Measurements from ENCODE around the gene SLC22A23.

SLC22A23 gene

GRCh38 chr6:3324262-3324942, 132.4 kb downstream of the SLC22A23 start:
- Histone ChIP-seq H3K4me1 (ENCODE audit: control insufficient read depth, insufficient read depth, low read length) (peaks cover 4% of the 10 kb centered on the region), H3K36me3 (ENCODE audit: control insufficient read depth, insufficient read depth, low read length) (no peaks in the 10 kb centered on the region), H3K9me3 (ENCODE audit: control insufficient read depth, insufficient read depth, low read length) (no peaks in the 10 kb centered on the region), H3K9ac (ENCODE audit: low read depth, low read length) (no peak overlapping the region), H3K27me3 (ENCODE audit: control insufficient read depth, insufficient read depth, low read length) (no peaks in the 10 kb centered on the region), H3K4me3 (ENCODE audit: low read depth, low read length) (no peak overlapping the region)

DNA sequence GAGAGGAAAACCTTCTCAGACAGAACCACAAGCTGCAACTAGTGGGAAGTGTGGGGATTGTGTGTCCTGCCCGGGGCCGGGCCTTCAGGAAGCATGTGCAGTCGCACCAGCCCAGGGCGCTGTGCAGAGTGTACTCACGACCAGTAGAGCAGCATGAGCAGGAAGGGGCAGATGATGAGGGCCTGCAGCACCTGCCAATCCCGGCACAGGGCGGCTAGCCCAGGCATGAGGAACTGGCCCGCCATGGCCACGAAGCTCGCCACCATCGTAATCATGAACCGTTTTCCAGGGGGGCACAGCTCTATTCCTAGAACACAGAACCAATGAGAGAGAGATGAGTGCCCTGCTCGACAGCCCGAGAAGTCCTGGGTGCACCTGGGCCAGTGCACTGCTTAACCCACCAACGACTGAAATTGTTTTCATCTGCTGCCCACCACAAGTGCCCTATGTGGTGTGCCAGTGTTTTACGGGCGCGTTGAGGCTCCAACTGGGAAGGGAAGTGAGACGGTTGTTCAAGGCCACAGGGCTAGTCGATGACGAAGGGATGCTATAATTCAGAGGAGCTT, 133.1 kb downstream of the SLC22A23 start:
- no peak overlapping the region for H3K9ac ChIP-seq (ENCODE audit: low read depth, low read length)
- H3K4me1 ChIP-seq (ENCODE audit: control insufficient read depth, insufficient read depth, low read length) = peaks cover 4% of the 10 kb centered on the region
- H3K27me3 ChIP-seq (ENCODE audit: control insufficient read depth, insufficient read depth, low read length) = no peaks in the 10 kb centered on the region
- no peak overlapping the region for H3K4me3 ChIP-seq (ENCODE audit: low read depth, low read length)
- H3K9me3 ChIP-seq (ENCODE audit: control insufficient read depth, insufficient read depth, low read length) = no peaks in the 10 kb centered on the region
- peaks cover under 1% of the 10 kb centered on the region for H3K36me3 ChIP-seq (ENCODE audit: control insufficient read depth, insufficient read depth, low read length)

DNA sequence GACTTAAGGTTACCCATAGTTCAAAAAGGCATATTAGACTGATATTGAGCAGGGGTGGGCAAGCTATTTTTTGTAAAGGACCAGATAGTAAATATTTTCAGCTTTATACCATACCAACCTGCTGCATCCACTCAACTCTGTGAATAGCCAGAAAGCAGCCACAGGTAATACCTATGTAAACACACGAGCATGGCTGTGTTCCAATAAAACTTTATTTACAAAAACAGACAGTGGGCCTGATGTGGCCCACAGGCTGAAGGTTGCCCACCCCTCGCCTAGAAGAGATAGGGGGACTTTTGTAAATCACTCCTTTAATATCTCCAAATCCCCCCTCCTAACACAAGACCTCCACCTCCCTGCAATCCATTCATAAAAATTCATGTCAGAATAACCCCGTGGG, 133.7 kb downstream of the SLC22A23 start:
- Histone ChIP-seq H3K9ac (ENCODE audit: low read depth, low read length) (no peak overlapping the region), H3K27me3 (ENCODE audit: control insufficient read depth, insufficient read depth, low read length) (no peaks in the 10 kb centered on the region), H3K9me3 (ENCODE audit: control insufficient read depth, insufficient read depth, low read length) (no peaks in the 10 kb centered on the region), H3K36me3 (ENCODE audit: control insufficient read depth, insufficient read depth, low read length) (peaks cover 3% of the 10 kb centered on the region), H3K4me3 (ENCODE audit: low read depth, low read length) (no peak overlapping the region), H3K4me1 (ENCODE audit: control insufficient read depth, insufficient read depth, low read length) (peaks cover 4% of the 10 kb centered on the region)

DNA sequence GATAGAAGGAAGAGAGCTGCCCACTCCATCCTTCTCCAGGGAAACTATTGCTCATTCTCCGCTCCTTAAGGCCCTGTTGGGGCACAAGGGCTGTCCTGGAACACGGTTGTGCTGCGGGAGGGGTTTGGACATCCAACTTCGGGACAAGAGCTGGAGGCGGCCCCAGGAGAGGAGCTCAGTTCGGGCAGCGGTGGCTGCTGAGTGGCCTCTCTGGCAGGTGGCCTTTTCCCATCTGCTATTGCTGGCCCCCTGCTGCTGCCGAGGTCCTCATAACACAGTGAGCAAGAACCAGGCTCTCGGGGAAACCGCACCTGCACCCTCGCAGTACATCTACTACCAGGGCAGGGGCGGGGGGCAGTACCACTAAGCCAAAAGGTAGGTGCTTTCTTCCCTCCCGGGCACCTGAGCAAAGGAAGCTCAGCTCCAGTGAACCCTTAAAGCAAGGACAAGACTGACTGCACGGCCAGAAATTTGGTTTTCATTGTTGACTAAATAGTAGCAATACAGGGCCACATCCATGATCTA, 134.4 kb downstream of the SLC22A23 start:
- H3K9me3 ChIP-seq (ENCODE audit: control insufficient read depth, insufficient read depth, low read length) = no peaks in the 10 kb centered on the region
- H3K27me3 ChIP-seq (ENCODE audit: control insufficient read depth, insufficient read depth, low read length) = no peaks in the 10 kb centered on the region

GRCh38 chr6:3321875-3322274, 135.0 kb downstream of the SLC22A23 start:
- H3K36me3 ChIP-seq (ENCODE audit: control insufficient read depth, insufficient read depth, low read length) = peaks cover 3% of the 10 kb centered on the region
- H3K9me3 ChIP-seq (ENCODE audit: control insufficient read depth, insufficient read depth, low read length) = no peaks in the 10 kb centered on the region
- no peak overlapping the region for H3K4me3 ChIP-seq (ENCODE audit: low read depth, low read length)
- no peak overlapping the region for H3K9ac ChIP-seq (ENCODE audit: low read depth, low read length)
- no peaks in the 10 kb centered on the region for H3K27me3 ChIP-seq (ENCODE audit: control insufficient read depth, insufficient read depth, low read length)
- H3K4me1 ChIP-seq (ENCODE audit: control insufficient read depth, insufficient read depth, low read length) = peaks cover 4% of the 10 kb centered on the region

More for the DNA sequence above, 134.4 kb downstream of the SLC22A23 start:
- peaks cover 3% of the 10 kb centered on the region for H3K36me3 ChIP-seq (ENCODE audit: control insufficient read depth, insufficient read depth, low read length)
- H3K4me3 ChIP-seq (ENCODE audit: low read depth, low read length) = no peak overlapping the region
- H3K4me1 ChIP-seq (ENCODE audit: control insufficient read depth, insufficient read depth, low read length) = peaks cover 4% of the 10 kb centered on the region
- H3K9ac ChIP-seq (ENCODE audit: low read depth, low read length) = no peak overlapping the region

DNA sequence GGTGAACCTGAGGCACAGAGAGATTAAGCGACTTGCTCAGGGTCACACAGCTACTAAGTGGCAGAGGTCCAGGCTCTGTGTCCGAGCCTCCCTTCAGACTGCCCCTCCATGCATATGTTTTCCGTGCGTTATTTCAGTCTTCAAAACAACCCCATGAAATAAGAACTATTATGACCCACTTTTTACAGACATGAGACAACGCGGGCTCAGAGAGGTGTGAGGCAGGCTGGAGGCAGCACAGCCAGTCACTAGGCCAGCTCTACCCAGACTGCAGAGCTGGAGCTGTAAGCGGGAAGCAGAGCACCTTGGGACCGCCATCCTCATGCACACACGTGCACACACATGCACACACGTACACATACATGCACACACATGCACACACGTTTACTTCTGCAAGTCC, 135.8 kb downstream of the SLC22A23 start:
- Histone ChIP-seq H3K4me3 (ENCODE audit: low read depth, low read length) (no peak overlapping the region), H3K9ac (ENCODE audit: low read depth, low read length) (no peak overlapping the region), H3K36me3 (ENCODE audit: control insufficient read depth, insufficient read depth, low read length) (peaks cover 3% of the 10 kb centered on the region), H3K9me3 (ENCODE audit: control insufficient read depth, insufficient read depth, low read length) (no peaks in the 10 kb centered on the region), H3K4me1 (ENCODE audit: control insufficient read depth, insufficient read depth, low read length) (no peaks in the 10 kb centered on the region), H3K27me3 (ENCODE audit: control insufficient read depth, insufficient read depth, low read length) (no peaks in the 10 kb centered on the region)

DNA sequence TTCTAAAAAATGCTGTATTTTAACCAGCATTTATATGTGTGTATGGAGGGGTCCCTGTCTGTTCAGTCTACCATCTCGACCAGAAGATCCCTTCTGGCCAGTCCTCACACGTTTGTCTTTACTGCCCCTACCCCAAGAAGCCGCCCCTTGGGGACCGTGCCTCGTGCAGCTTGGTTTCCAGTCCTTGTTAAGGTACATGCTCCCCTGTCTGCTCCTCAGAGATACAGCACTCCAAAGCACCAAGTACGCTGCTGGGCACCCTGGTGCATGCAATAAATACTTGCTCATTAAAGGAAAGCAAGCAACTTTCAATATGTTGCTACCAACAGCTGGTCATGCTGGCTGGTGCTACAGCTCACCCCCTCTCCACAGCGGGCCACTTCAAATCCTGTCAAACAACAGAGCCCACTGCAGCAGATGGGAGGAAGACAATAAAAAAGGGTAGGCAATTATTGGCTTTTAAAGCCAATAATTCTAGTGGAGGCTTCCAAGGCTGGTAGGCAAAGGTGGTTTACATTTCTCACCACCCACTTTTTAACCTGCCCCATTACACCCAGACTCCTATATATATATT, 136.5 kb downstream of the SLC22A23 start:
- no peaks in the 10 kb centered on the region for H3K9me3 ChIP-seq (ENCODE audit: control insufficient read depth, insufficient read depth, low read length)
- no peaks in the 10 kb centered on the region for H3K27me3 ChIP-seq (ENCODE audit: control insufficient read depth, insufficient read depth, low read length)
- no peaks in the 10 kb centered on the region for H3K4me1 ChIP-seq (ENCODE audit: control insufficient read depth, insufficient read depth, low read length)
- no peak overlapping the region for H3K4me3 ChIP-seq (ENCODE audit: low read depth, low read length)
- H3K36me3 ChIP-seq (ENCODE audit: control insufficient read depth, insufficient read depth, low read length) = peaks cover 3% of the 10 kb centered on the region
- no peak overlapping the region for H3K9ac ChIP-seq (ENCODE audit: low read depth, low read length)

GRCh38 chr6:3319610-3320200, 137.1 kb downstream of the SLC22A23 start:
- H3K27me3 ChIP-seq (ENCODE audit: control insufficient read depth, insufficient read depth, low read length) = no peaks in the 10 kb centered on the region
- peaks cover 3% of the 10 kb centered on the region for H3K36me3 ChIP-seq (ENCODE audit: control insufficient read depth, insufficient read depth, low read length)
- no peaks in the 10 kb centered on the region for H3K9me3 ChIP-seq (ENCODE audit: control insufficient read depth, insufficient read depth, low read length)
- H3K4me1 ChIP-seq (ENCODE audit: control insufficient read depth, insufficient read depth, low read length) = no peaks in the 10 kb centered on the region
- no peak overlapping the region for H3K4me3 ChIP-seq (ENCODE audit: low read depth, low read length)
- no peak overlapping the region for H3K9ac ChIP-seq (ENCODE audit: low read depth, low read length)

DNA sequence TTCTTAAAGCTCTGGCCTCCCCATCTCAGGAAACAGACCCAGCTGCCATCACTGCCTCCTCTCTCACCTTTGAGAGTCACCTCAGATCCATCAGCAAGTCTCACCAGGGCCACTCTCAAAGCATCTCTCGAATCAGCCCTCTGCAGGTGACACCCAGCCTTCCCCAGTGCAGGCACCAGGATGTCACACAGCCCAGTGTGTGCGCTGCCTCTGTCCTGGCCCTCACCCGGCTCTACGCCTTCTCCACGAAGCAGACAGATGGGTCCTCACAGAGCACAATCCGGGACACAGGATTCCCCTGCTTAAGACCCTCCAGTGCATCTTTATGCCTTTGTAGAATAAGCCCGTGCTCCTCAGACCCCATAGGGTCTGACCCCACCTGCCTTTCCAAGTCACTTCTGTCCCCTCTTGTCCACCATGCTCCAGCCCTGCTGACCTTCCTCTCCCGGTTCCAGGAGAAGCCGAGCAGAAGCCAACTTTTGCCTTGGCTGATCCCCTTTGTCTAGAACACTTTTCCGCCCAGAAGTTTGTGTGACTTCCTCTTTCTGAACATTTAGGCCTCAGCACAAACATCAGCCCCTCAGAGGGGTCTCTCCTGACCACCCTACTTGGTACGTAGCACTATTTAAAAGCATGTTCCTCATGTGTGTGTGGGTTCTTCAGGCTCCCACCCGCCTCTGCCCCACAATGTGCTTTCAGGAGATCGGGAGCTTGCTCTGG, 137.9 kb downstream of the SLC22A23 start:
- Histone ChIP-seq H3K9ac (ENCODE audit: low read depth, low read length) (no peak overlapping the region), H3K27me3 (ENCODE audit: control insufficient read depth, insufficient read depth, low read length) (no peaks in the 10 kb centered on the region), H3K4me1 (ENCODE audit: control insufficient read depth, insufficient read depth, low read length) (no peaks in the 10 kb centered on the region), H3K9me3 (ENCODE audit: control insufficient read depth, insufficient read depth, low read length) (no peaks in the 10 kb centered on the region), H3K4me3 (ENCODE audit: low read depth, low read length) (no peak overlapping the region), H3K36me3 (ENCODE audit: control insufficient read depth, insufficient read depth, low read length) (peaks cover 3% of the 10 kb centered on the region)

DNA sequence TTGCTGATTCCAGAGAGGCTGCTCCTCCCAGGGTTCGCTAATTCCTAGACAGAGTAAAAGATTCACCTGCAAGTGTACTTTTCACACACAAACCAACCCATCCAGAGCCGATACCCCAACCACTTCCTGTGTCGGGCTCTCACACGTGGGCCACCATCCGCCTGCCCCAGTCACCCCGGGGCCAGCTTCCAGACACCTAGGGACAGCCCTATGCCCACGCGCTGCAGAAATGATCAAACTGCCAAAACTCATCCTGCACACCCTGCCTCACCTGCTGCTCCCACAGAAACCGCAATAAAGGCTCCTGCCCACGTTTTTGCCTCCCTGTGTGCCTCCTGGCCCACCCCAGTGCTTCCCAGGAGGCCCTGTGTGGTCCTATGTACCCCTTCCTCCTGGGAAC, 138.6 kb downstream of the SLC22A23 start:
- Histone ChIP-seq H3K9ac (ENCODE audit: low read depth, low read length) (no peak overlapping the region), H3K4me1 (ENCODE audit: control insufficient read depth, insufficient read depth, low read length) (no peaks in the 10 kb centered on the region), H3K36me3 (ENCODE audit: control insufficient read depth, insufficient read depth, low read length) (peaks cover 3% of the 10 kb centered on the region), H3K9me3 (ENCODE audit: control insufficient read depth, insufficient read depth, low read length) (no peaks in the 10 kb centered on the region), H3K27me3 (ENCODE audit: control insufficient read depth, insufficient read depth, low read length) (no peaks in the 10 kb centered on the region), H3K4me3 (ENCODE audit: low read depth, low read length) (no peak overlapping the region)

DNA sequence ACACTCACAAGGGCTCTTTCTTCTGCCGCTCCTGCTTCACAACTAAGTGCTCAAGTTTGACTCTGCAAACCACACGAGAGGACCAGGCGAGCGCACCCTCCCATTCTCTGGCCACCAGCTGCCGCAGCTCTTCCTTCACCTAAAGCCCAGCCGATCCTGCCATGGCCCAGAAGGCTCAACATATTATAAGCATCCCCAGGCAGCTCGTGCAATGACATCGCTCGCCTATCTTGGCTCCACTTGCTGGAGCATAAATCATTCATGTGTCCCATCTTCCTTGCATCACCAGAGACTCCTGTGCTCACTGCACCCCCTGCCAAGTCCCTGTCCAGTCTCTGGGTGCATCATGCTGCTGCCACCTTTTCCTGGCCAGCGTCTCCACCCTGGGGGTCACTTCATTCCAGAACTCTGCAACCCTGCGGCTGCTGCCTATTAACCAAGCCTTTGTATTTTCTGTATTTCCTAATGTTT, 139.1 kb downstream of the SLC22A23 start:
- Histone ChIP-seq H3K9me3 (ENCODE audit: control insufficient read depth, insufficient read depth, low read length) (no peaks in the 10 kb centered on the region), H3K4me3 (ENCODE audit: low read depth, low read length) (no peak overlapping the region), H3K4me1 (ENCODE audit: control insufficient read depth, insufficient read depth, low read length) (no peaks in the 10 kb centered on the region), H3K27me3 (ENCODE audit: control insufficient read depth, insufficient read depth, low read length) (no peaks in the 10 kb centered on the region), H3K9ac (ENCODE audit: low read depth, low read length) (no peak overlapping the region), H3K36me3 (ENCODE audit: control insufficient read depth, insufficient read depth, low read length) (peaks cover 3% of the 10 kb centered on the region)
